Immature natural killer cell (primary cell): ENCODE data around the gene HECW1. TPM values are rescaled to one million over a fixed set of nuclear protein-coding genes. Genes with fewer than 3 reads are reported as not detected.

ENCODE experiments used
- DNase-seq, 3 donors: peaks; one replicate each; pipeline ENCODE4 v3.0.0; 2022; ENCODE audit warnings: mixed read lengths in 1 of 3
- H3K27ac Mint-ChIP-seq, 6 donors: one replicate each; pipeline ENCODE4 v1.8.0; 2020; ENCODE audit warnings: mixed read lengths in 6 of 6, mild to moderate bottlenecking in 5 of 6, inconsistent platforms in 4 of 6, moderate library complexity in 3 of 6
- H3K27me3 Mint-ChIP-seq, 3 donors: one replicate each; pipeline ENCODE4 v1.8.0; 2020 to 2021; ENCODE audit warnings: low read depth in 3 of 3, mild to moderate bottlenecking in 3 of 3, mixed read lengths in 3 of 3, moderate library complexity in 3 of 3, inconsistent platforms in 1 of 3
- H3K36me3 Mint-ChIP-seq, 3 donors: one replicate each; pipeline ENCODE4 v1.8.0; 2020; ENCODE audit warnings: mixed read lengths in 3 of 3, inconsistent platforms in 2 of 3, mild to moderate bottlenecking in 2 of 3
- H3K4me1 Mint-ChIP-seq, 2 donors: one replicate each; pipeline ENCODE4 v1.8.0; 2020; ENCODE audit warnings: inconsistent platforms in 2 of 2, mild to moderate bottlenecking in 2 of 2, mixed read lengths in 2 of 2, moderate library complexity in 1 of 2
- H3K4me3 Mint-ChIP-seq, 5 donors: one replicate each; pipeline ENCODE4 v1.8.0; 2020; ENCODE audit warnings: mild to moderate bottlenecking in 5 of 5, mixed read lengths in 5 of 5, inconsistent platforms in 3 of 5, moderate library complexity in 3 of 5
- H3K9me3 Mint-ChIP-seq, 6 donors: one replicate each; pipeline ENCODE4 v1.8.0; 2020; ENCODE audit warnings: mild to moderate bottlenecking in 6 of 6, mixed read lengths in 6 of 6, inconsistent platforms in 4 of 6, moderate library complexity in 3 of 6
- polyA plus RNA-seq, 3 donors: library from polyadenylated mRNA; unstranded; fragments of 300-500 nt; fragmentation: Illumina TruSeq; gene quantifications; one replicate each; pipeline ENCODE4 v1.2.3, GENCODE V29; 2021

Gene HECW1
- polyA plus RNA-seq, 3 donors from 2014 or later: not detected

GRCh38 chr7:43309706-43310022 lies 197.2 kb downstream of the HECW1 start:
- H3K9me3 Mint-ChIP-seq: no peaks in the 10 kb centered on the region
- no peaks in the 10 kb centered on the region for H3K36me3 Mint-ChIP-seq
- no peak for DNase-seq
- peaks cover 3 to 6% (median 6%) of the 10 kb centered on the region in 3 donors for H3K27me3 Mint-ChIP-seq
- H3K4me1 Mint-ChIP-seq: no peaks in the 10 kb centered on the region
- no peak overlapping the region for H3K27ac Mint-ChIP-seq
- H3K4me3 Mint-ChIP-seq: no peak overlapping the region

DNA sequence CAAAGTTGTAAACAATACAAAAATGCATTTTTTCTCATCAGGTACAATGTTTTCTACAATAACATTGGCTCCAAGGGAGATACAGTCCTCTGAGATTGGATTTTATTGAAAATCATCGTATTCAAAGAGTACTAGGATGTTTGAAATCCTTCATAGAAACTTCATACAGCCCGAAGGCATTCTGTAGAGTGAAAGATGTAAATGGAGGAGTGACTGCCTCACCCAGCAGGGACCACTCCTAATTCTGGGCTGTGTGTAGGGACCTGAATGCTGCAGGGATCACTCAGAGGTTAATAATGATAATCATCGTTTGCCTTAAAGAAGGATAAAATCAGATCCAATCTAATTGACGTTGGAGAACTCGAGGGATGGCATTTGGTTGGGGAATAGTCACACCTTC lies 198.6 kb downstream of the HECW1 start:
- Mint-ChIP-seq H3K27ac (no peak overlapping the region), H3K27me3 (peaks cover 3 to 8% (median 6%) of the 10 kb centered on the region in 3 donors), H3K4me1 (no peaks in the 10 kb centered on the region), H3K9me3 (no peaks in the 10 kb centered on the region), H3K4me3 (no peak overlapping the region), H3K36me3 (no peaks in the 10 kb centered on the region)
- DNase-seq: no peak

GRCh38 chr7:43311694-43312093 lies 199.2 kb downstream of the HECW1 start:
- Mint-ChIP-seq H3K4me3 (no peak overlapping the region), H3K9me3 (no peaks in the 10 kb centered on the region), H3K27ac (no peak overlapping the region), H3K4me1 (no peaks in the 10 kb centered on the region), H3K27me3 (peaks cover 3 to 8% (median 6%) of the 10 kb centered on the region in 3 donors), H3K36me3 (no peaks in the 10 kb centered on the region)
- DNase-seq: no peak

GRCh38 chr7:43313628-43314378 lies 201.4 kb downstream of the HECW1 start:
- Mint-ChIP-seq H3K27ac (no peak overlapping the region), H3K4me3 (no peak overlapping the region), H3K4me1 (no peaks in the 10 kb centered on the region), H3K27me3 (peaks cover 3 to 8% (median 6%) of the 10 kb centered on the region in 3 donors), H3K9me3 (no peaks in the 10 kb centered on the region), H3K36me3 (no peaks in the 10 kb centered on the region)
- no peak for DNase-seq

- H3K27me3 Mint-ChIP-seq: peaks cover 3 to 8% (median 6%) of the 10 kb centered on the region in 3 donors
- H3K4me1 Mint-ChIP-seq: no peaks in the 10 kb centered on the region
- DNase-seq: no peak
- H3K4me3 Mint-ChIP-seq: no peak overlapping the region
- H3K36me3 Mint-ChIP-seq: no peaks in the 10 kb centered on the region
- no peak overlapping the region for H3K27ac Mint-ChIP-seq
- H3K9me3 Mint-ChIP-seq: no peaks in the 10 kb centered on the region
These were observed 202.1 kb downstream of the HECW1 start for GRCh38 chr7:43314379-43315158.

GRCh38 chr7:43317075-43317474 lies 204.6 kb downstream of the HECW1 start:
- Mint-ChIP-seq H3K4me1 (no peaks in the 10 kb centered on the region), H3K27me3 (peaks cover 3 to 8% (median 6%) of the 10 kb centered on the region in 3 donors), H3K27ac (no peak overlapping the region), H3K9me3 (no peaks in the 10 kb centered on the region), H3K4me3 (no peak overlapping the region), H3K36me3 (no peaks in the 10 kb centered on the region)
- no peak for DNase-seq

DNA sequence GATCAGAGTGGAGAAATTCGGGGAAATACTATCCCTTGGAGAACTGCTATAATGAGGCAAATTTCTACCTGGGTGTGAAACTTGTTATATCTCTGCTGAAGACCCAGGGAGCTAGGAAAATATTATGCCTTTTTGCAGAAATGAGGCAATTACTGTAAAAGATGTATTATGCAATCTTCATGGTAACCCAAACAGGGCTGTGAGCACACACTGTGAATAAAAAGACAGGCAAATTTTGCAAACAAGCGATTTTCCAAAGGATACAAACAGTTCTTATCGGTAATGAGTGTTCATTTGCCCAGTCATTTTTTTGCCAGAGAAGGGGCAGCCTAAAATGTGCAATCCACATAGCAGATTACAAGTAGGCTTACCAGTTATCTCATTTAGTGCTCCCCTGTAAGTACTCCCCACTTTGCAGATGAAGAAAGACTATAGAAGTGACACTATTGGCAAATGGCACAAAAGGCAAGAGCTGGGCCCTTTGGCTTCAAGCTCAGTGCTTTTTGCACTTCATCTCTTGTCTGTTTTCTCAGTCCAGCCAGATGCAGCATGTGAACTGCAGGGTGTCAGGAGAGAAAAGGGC lies 205.8 kb downstream of the HECW1 start:
- no peaks in the 10 kb centered on the region for H3K36me3 Mint-ChIP-seq
- no peak for DNase-seq
- peaks cover 4 to 7% (median 5%) of the 10 kb centered on the region in 3 donors for H3K27me3 Mint-ChIP-seq
- no peaks in the 10 kb centered on the region for H3K4me1 Mint-ChIP-seq
- H3K4me3 Mint-ChIP-seq: no peak overlapping the region
- peaks cover 0 to 1% (median 0%) of the 10 kb centered on the region in 6 donors for H3K9me3 Mint-ChIP-seq
- no peak overlapping the region for H3K27ac Mint-ChIP-seq

- Mint-ChIP-seq H3K4me3 (no peak overlapping the region), H3K27me3 (peaks cover 0 to 11% (median 11%) of the 10 kb centered on the region in 3 donors), H3K4me1 (no peaks in the 10 kb centered on the region), H3K9me3 (peaks cover 0 to 1% (median 0%) of the 10 kb centered on the region in 6 donors), H3K36me3 (no peaks in the 10 kb centered on the region), H3K27ac (no peak overlapping the region)
- DNase-seq: no peak
These were observed 213.1 kb downstream of the HECW1 start for GRCh38 chr7:43325595-43325994.

- Mint-ChIP-seq H3K9me3 (no peaks in the 10 kb centered on the region), H3K4me1 (no peaks in the 10 kb centered on the region), H3K27me3 (peaks cover 0 to 15% (median 7%) of the 10 kb centered on the region in 3 donors), H3K36me3 (no peaks in the 10 kb centered on the region), H3K4me3 (no peak overlapping the region), H3K27ac (no peak overlapping the region)
- DNase-seq: no peak
These were observed 215.9 kb downstream of the HECW1 start for GRCh38 chr7:43328336-43328735.

- Mint-ChIP-seq H3K27me3 (peaks cover 0 to 16% (median 7%) of the 10 kb centered on the region in 3 donors), H3K4me3 (no peak overlapping the region), H3K36me3 (no peaks in the 10 kb centered on the region), H3K4me1 (no peaks in the 10 kb centered on the region), H3K9me3 (no peaks in the 10 kb centered on the region), H3K27ac (no peak overlapping the region)
- no peak for DNase-seq
These were observed 216.4 kb downstream of the HECW1 start for GRCh38 chr7:43328785-43329380.

DNA sequence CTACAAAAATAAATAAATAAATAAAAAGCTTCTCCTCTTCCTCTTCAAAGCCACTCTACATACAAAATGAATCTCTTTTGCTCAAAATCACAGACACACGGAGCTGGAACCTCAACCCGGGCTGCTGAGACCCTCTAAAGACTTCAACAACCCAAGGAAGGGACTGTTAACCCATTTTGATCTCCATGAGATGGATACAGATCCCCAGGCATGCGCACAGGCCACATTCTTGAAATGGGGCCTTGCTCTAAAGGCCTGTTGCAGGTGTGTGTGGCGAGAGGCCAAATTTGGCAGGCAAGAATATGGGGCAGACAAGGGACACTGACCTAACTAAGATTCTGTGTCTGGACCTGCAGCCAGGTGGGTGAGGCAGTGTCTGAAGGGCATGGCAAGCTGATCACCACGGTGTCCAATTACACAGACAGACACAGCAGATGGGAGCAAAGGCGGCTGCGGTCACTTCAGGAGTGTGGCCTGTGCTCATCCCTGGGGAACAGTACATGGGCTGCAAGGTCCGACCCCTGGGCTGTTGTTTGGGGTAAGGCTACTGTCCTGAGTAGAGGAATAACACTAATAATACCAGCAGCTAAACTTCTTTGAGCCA lies 219.8 kb downstream of the HECW1 start:
- no peak overlapping the region for H3K4me3 Mint-ChIP-seq
- no peaks in the 10 kb centered on the region for H3K4me1 Mint-ChIP-seq
- H3K9me3 Mint-ChIP-seq: no peaks in the 10 kb centered on the region
- peaks cover 0 to 16% (median 0%) of the 10 kb centered on the region in 3 donors for H3K27me3 Mint-ChIP-seq
- DNase-seq: no peak
- no peak overlapping the region for H3K27ac Mint-ChIP-seq
- no peaks in the 10 kb centered on the region for H3K36me3 Mint-ChIP-seq

GRCh38 chr7:43337191-43337590 lies 224.7 kb downstream of the HECW1 start:
- Mint-ChIP-seq H3K27ac (no peak overlapping the region), H3K4me1 (no peaks in the 10 kb centered on the region), H3K36me3 (no peaks in the 10 kb centered on the region), H3K9me3 (no peaks in the 10 kb centered on the region), H3K4me3 (no peak overlapping the region), H3K27me3 (peaks cover 0 to 10% (median 2%) of the 10 kb centered on the region in 3 donors)
- no peak for DNase-seq

GRCh38 chr7:43337811-43338210 lies 225.4 kb downstream of the HECW1 start:
- no peaks in the 10 kb centered on the region for H3K4me1 Mint-ChIP-seq
- H3K9me3 Mint-ChIP-seq: no peaks in the 10 kb centered on the region
- H3K27ac Mint-ChIP-seq: no peak overlapping the region
- no peak for DNase-seq
- H3K4me3 Mint-ChIP-seq: no peak overlapping the region
- peaks cover 1 to 10% (median 6%) of the 10 kb centered on the region in 3 donors for H3K27me3 Mint-ChIP-seq
- no peaks in the 10 kb centered on the region for H3K36me3 Mint-ChIP-seq
